Ovary (tissue), 9 donors: Measurements from ENCODE around the gene ADAMTS7. TPM values are rescaled to one million over a fixed set of nuclear protein-coding genes. Genes with fewer than 3 reads are reported as not detected.
A peak's percentile ranks its signal among the peaks of the same experiment; 100 is the strongest.
"Not testable (repeated sequence)": the region's sequence is repeated elsewhere in the genome, so short reads cannot be mapped to it uniquely, and the experiment has no call there.

Experiments used
- DNase-seq, 5 donors: peaks; one replicate each; pipeline ENCODE4 v3.0.0-alpha.2; 2019 to 2020
- H3K27ac ChIP-seq, 2 donors: fragments of 200-600 bp; one replicate each; pipeline versions ENCODE4 v1.5.1 to v1.8.0; 2019 to 2022
- H3K27me3 ChIP-seq: fragments of 200-600 bp; one replicate; pipeline ENCODE4 v1.8.0; 2022
- H3K36me3 ChIP-seq: fragments of 200-600 bp; sonication (generic); one replicate; pipeline ENCODE4 v1.5.1; 2019
- H3K4me1 ChIP-seq: one replicate; pipeline ENCODE4 v1.8.1; 2013; ENCODE audit warnings: mild to moderate bottlenecking, moderate library complexity; ENCODE audit not compliant: insufficient read depth
- H3K4me3 ChIP-seq: fragments of 200-600 bp; sonication (generic); one replicate; pipeline ENCODE4 v1.5.1; 2017
- H3K9me3 ChIP-seq, 2 donors: fragments of 200-600 bp in 1 of 2; sonication (generic) in 1 of 2; one replicate each; pipeline versions ENCODE4 v1.5.1 to v1.8.1; 2013 to 2019; ENCODE audit warnings: mild to moderate bottlenecking in 1 of 2, moderate library complexity in 1 of 2
- EP300 ChIP-seq: sonication (generic); formaldehyde crosslinking; IDR thresholded peaks from one replicate; pipeline ENCODE4 v1.6.1; 2017; ENCODE audit warnings: antibody characterized with exemption
- POLR2A ChIP-seq: fragments of 450-650 bp; IDR thresholded peaks from one replicate; pipeline ENCODE4 v1.6.1; 2017; ENCODE audit warnings: antibody characterized with exemption, mild to moderate bottlenecking, moderate library complexity
- WGBS, 3 donors: extraction: QIAGEN DNeasy Blood & Tissue Kit in 1 of 3; methylation state at CpG; one replicate each; pipeline versions ENCODE4 v1.1.5 to v1.1.7; 2013 to 2017; 5-methylcytosine and 5-hydroxymethylcytosine counted together
- intact Hi-C, 4 donors: fragments of 100-400 bp; cut with DNase I; formaldehyde crosslinking; loops; one replicate each; pipeline versions ENCODE4 v1.11.0 to v1.15.1; 2022 to 2023
- polyA plus RNA-seq, 2 donors: library from polyadenylated mRNA; stranded (reverse); fragments of 200-250 nt in 1 of 2; fragments of 350-450 nt in 1 of 2; fragmentation: Illumina TruSeq in 1 of 2; extraction: RNeasy Lipid Tissue Mini Kit (QIAGEN cat#74804) in 1 of 2; gene quantifications; one replicate each; pipeline ENCODE4 v1.2.3, GENCODE V29; 2013 to 2014
- total RNA-seq, 7 donors: library from RNA; depleted of rRNA in 2 of 7; stranded (reverse); fragments of >200 nt in 2 of 7; fragmentation: NEBNext Ultra II Directional in 3 of 7; extraction: Animal tissue kit (Norgen Biotek cat#: 25700) in 3 of 7; gene quantifications; one replicate each; pipeline versions ENCODE4 v1.1.0 to v1.2.4, GENCODE V29; 2016 to 2023
- TF ChIP-seq, protein P1 (sequence below), 3 donors: fragments of 450-650 bp in 2 of 3; fragments of 200-600 bp in 1 of 3; IDR thresholded peaks; one replicate each; pipeline versions ENCODE4 v1.5.1 to v1.8.0; 2016 to 2022; ENCODE audit warnings: antibody characterized with exemption in 3 of 3, mild to moderate bottlenecking in 1 of 3
- donor health status: DM: no; HTN: no; CAD: no; lungs with moderate emphysema.
- donor health status: DM: no; HTN: no; CAD: no.
- donor health status: Bipolar disorder and iron deficiency.
- donor health status: DM: yes; HTN: yes; CAD: no.
- donor health status: DM: no; HTN: no; CAD: no.
- donor health status: DM: yes; HTN: yes; CAD: no.

ADAMTS7 gene
- total and polyA plus RNA-seq, 9 donors: 2.1 to 16.5 (median 8.5) TPM

GRCh38 chr15:78772738-78773137, 38.5 kb downstream of the ADAMTS7 start:
- no peaks in the 10 kb centered on the region for H3K36me3 ChIP-seq
- H3K27me3 ChIP-seq: no peaks in the 10 kb centered on the region
- DNase-seq: no peak
- no peak overlapping the region for H3K4me3 ChIP-seq
- H3K27ac ChIP-seq: no peak overlapping the region
- WGBS, 3 donors: 85 to 92% (median 88%) methylated on average over 5 to 11 of the region's 11 CpGs
- TF ChIP-seq EP300: no peak
- no peak for TF ChIP-seq POLR2A
- TF ChIP-seq, protein P1, sequence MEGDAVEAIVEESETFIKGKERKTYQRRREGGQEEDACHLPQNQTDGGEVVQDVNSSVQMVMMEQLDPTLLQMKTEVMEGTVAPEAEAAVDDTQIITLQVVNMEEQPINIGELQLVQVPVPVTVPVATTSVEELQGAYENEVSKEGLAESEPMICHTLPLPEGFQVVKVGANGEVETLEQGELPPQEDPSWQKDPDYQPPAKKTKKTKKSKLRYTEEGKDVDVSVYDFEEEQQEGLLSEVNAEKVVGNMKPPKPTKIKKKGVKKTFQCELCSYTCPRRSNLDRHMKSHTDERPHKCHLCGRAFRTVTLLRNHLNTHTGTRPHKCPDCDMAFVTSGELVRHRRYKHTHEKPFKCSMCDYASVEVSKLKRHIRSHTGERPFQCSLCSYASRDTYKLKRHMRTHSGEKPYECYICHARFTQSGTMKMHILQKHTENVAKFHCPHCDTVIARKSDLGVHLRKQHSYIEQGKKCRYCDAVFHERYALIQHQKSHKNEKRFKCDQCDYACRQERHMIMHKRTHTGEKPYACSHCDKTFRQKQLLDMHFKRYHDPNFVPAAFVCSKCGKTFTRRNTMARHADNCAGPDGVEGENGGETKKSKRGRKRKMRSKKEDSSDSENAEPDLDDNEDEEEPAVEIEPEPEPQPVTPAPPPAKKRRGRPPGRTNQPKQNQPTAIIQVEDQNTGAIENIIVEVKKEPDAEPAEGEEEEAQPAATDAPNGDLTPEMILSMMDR (IDR thresholded peaks at IDR 0.05): no peak
- H3K9me3 ChIP-seq: no peaks in the 10 kb centered on the region
- intact Hi-C loops: no loop called here
- no peaks in the 10 kb centered on the region for H3K4me1 ChIP-seq

- not testable (repeated sequence) for H3K4me3 ChIP-seq
Observed at GRCh38 chr15:78771436-78772000, 39.7 kb downstream of the ADAMTS7 start.

GRCh38 chr15:78771020-78771419, 40.2 kb downstream of the ADAMTS7 start:
- intact Hi-C loops, H3K36me3 ChIP-seq, H3K4me3 ChIP-seq, DNase-seq, H3K4me1 ChIP-seq, H3K27ac ChIP-seq, H3K9me3 ChIP-seq, H3K27me3 ChIP-seq: not testable (repeated sequence)
- WGBS, 3 donors: 89 to 94% (median 91%) methylated on average over 8 to 9 of the region's 9 CpGs

More at GRCh38 chr15:78771436-78772000, 39.7 kb downstream of the ADAMTS7 start:
- intact Hi-C loops, H3K36me3 ChIP-seq, H3K27ac ChIP-seq, H3K4me1 ChIP-seq, H3K27me3 ChIP-seq, H3K9me3 ChIP-seq, DNase-seq: not testable (repeated sequence)
- WGBS, 3 donors: 86 to 95% (median 93%) methylated on average over 21 to 23 of the region's 23 CpGs

DNA sequence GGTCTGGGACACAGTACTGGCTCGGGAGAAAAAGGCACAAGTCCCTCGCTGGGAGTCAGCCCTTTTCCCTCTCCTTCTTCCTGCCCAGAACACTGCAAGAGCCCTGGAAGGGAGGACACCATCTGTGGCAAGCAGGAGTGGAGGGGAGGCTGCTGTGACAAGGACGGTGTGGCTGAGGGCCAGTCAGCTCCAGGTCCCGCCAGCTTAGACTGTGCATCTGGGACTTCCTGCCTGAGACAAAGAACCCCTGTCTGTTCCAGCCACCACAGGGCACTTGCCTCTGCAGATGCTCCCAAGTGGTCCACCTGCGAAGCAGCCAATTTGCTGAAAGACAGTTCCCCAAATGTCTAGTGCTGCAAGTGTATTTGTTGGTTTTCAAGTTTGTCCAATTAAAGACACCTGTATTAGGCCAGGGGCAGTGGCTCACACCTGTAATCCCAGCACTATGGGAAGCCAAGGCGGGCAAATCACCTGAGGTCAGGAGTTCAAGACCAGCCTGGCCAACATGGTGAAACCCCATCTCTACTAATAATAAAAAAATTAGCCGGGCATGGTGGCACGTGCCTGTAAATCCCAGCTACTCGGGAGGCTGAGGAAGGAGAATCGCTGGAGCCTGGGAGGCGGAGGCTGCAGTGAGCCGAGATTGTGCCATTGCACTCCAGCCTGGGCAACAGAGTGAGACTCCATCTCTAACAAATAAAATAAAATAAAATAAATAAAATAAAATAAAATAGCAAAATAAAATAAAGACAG, 41.6 kb downstream of the ADAMTS7 start:
- H3K36me3 ChIP-seq, H3K27me3 ChIP-seq, intact Hi-C loops, H3K9me3 ChIP-seq, H3K27ac ChIP-seq, H3K4me1 ChIP-seq, H3K4me3 ChIP-seq: not testable (repeated sequence)
- DNase-seq: peak in 1 of 5 donors; percentile 16
- WGBS, 3 donors: 83 to 90% (median 90%) methylated on average over 12 of the region's 12 CpGs

- H3K27me3 ChIP-seq: no peaks in the 10 kb centered on the region
- peak in 3 of 5 donors; percentile 15 to 26 (median 21) for DNase-seq
- TF ChIP-seq EP300: no peak
- no peak for TF ChIP-seq POLR2A
- TF ChIP-seq, protein P1 (IDR thresholded peaks at IDR 0.05): no peak
- H3K36me3 ChIP-seq: no peaks in the 10 kb centered on the region
- 84 to 89% (median 87%) methylated on average over 18 of the region's 18 CpGs for WGBS, 3 donors
- no peak overlapping the region for H3K27ac ChIP-seq
- H3K4me1 ChIP-seq: no peaks in the 10 kb centered on the region
- no peaks in the 10 kb centered on the region for H3K9me3 ChIP-seq
- no peak overlapping the region for H3K4me3 ChIP-seq
- intact Hi-C loops: no loop called here
Observed at GRCh38 chr15:78768531-78769408, 42.5 kb downstream of the ADAMTS7 start.
